Measurements from ENCODE around the gene HM13.

DNA sequence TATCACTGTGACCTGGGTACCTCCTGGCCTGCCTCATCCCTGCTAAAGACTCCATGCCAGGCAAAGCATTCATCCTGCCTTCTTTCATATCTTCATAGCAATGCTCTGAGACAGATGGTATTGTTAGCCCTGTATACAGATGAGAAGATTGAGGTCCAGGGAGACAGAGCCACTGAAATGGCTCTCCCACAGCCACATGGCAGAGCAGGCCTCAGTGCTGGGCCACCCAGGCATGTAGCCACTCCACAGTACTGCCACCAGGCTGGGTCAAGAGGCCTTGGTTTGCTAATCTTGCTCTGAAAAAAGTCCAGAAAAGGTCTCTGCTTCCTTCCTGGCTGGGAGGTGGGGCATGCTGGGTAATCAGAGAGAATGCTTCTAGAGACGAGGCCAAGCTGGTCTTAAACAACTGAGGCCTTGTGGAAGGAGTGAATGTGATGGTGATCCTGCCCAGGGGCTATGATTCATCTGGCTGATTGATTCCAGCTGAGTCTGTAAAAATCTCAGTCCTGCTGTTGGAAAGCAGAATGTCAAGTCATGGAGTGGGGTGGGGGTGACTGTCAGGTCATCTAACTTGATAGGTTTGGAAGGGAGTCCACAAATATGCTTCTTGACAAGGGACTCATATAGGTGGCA, 29.8 kb downstream of the HM13 start:
- TF ChIP-seq CTCF (IDR thresholded peaks at IDR 0.05) (no peak), POLR2A (IDR thresholded peaks at IDR 0.05) (no peak)
